ENCODE data around the gene RASAL1.

The RASAL1 gene

DNA sequence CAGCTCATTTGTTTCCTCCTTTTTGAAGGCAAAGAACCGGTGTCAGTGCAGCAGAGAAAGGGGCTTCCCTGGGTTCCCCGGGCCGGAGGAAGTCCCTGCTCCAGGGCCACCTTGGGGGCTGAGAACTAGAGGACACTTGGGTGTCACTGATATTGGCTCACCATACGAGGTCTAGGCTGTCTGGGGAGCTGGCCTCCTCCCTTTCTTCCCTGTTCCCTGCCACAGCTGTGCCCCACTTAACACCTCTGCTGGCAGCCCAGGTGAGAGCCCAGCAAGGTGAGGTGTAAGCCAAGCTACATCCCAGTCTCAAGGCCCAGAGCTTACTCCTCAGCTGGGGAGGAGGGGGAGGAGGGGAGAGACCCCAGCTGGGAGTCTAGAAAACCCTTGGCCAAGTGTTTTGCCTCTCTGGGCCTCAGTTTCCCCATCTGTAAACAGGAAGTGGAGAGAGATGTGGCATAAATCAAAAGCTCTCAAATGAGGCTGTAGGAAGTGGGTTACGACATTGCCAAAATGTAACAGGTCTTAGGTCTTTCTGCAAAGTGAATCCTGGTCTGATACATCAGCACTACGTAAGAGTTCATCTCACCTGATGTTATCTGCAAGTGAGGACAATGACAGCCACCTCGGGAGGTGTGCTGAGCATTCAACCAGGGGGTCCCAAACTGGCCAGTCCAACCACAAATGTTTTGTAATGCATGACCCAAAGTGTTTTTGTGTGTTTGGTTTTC is 25.5 kb downstream of the RASAL1 start:
- TF ChIP-seq TAF1 (IDR thresholded peaks at IDR 0.05; ENCODE audit: borderline replicate concordance, insufficient read depth, low read length) = no peak
- TF ChIP-seq POLR2AphosphoS5 (IDR thresholded peaks at IDR 0.05; ENCODE audit: low read depth, low read length) = no peak
- no peak for TF ChIP-seq FOXP2 (optimal IDR thresholded peaks at IDR 0.05; ENCODE audit: borderline replicate concordance, extremely low read depth, extremely low read length, insufficient read depth)
- TF ChIP-seq, protein P1, sequence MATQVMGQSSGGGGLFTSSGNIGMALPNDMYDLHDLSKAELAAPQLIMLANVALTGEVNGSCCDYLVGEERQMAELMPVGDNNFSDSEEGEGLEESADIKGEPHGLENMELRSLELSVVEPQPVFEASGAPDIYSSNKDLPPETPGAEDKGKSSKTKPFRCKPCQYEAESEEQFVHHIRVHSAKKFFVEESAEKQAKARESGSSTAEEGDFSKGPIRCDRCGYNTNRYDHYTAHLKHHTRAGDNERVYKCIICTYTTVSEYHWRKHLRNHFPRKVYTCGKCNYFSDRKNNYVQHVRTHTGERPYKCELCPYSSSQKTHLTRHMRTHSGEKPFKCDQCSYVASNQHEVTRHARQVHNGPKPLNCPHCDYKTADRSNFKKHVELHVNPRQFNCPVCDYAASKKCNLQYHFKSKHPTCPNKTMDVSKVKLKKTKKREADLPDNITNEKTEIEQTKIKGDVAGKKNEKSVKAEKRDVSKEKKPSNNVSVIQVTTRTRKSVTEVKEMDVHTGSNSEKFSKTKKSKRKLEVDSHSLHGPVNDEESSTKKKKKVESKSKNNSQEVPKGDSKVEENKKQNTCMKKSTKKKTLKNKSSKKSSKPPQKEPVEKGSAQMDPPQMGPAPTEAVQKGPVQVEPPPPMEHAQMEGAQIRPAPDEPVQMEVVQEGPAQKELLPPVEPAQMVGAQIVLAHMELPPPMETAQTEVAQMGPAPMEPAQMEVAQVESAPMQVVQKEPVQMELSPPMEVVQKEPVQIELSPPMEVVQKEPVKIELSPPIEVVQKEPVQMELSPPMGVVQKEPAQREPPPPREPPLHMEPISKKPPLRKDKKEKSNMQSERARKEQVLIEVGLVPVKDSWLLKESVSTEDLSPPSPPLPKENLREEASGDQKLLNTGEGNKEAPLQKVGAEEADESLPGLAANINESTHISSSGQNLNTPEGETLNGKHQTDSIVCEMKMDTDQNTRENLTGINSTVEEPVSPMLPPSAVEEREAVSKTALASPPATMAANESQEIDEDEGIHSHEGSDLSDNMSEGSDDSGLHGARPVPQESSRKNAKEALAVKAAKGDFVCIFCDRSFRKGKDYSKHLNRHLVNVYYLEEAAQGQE (IDR thresholded peaks at IDR 0.05; ENCODE audit: insufficient read depth in 1 of 2, low read depth in 2 of 2, low read length in 2 of 2) = no peak
- TF ChIP-seq SIN3A (IDR thresholded peaks at IDR 0.05; ENCODE audit: borderline replicate concordance, insufficient read depth, low read length) = no peak

DNA sequence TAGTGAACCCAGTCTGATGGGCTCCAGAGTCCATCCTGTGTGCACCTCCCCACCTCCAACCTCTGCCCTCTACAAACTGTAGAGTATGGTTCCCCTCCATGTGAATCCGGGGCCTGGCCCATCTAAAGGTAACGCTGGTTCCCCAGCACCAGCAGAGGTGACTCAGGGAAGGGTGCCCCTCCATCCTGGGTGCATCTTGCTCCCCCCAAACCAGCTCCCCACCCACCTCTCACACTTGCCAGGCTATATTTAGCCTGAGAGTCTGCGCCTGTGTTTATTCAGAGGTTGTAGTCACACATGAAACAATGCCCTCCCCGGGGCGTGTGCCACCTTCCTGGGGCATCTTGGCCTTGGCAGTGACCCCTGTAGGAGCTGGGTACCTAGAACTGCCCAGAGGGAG is 26.2 kb downstream of the RASAL1 start:
- TF ChIP-seq FOXP2 (optimal IDR thresholded peaks at IDR 0.05; ENCODE audit: borderline replicate concordance, extremely low read depth, extremely low read length, insufficient read depth) (no peak), TAF1 (IDR thresholded peaks at IDR 0.05; ENCODE audit: borderline replicate concordance, insufficient read depth, low read length) (no peak), POLR2AphosphoS5 (IDR thresholded peaks at IDR 0.05; ENCODE audit: low read depth, low read length) (no peak), SIN3A (IDR thresholded peaks at IDR 0.05; ENCODE audit: borderline replicate concordance, insufficient read depth, low read length) (no peak)
- TF ChIP-seq, protein P1 (IDR thresholded peaks at IDR 0.05; ENCODE audit: insufficient read depth in 1 of 2, low read depth in 2 of 2, low read length in 2 of 2) = no peak

- TF ChIP-seq FOXP2 (optimal IDR thresholded peaks at IDR 0.05; ENCODE audit: borderline replicate concordance, extremely low read depth, extremely low read length, insufficient read depth) (no peak), SIN3A (IDR thresholded peaks at IDR 0.05; ENCODE audit: borderline replicate concordance, insufficient read depth, low read length) (no peak)
- TF ChIP-seq, protein P1 (IDR thresholded peaks at IDR 0.05; ENCODE audit: insufficient read depth in 1 of 2, low read depth in 2 of 2, low read length in 2 of 2) = no peak
Observed at GRCh38 chr12:113108308-113108707, 27.3 kb downstream of the RASAL1 start.

- TF ChIP-seq POLR2AphosphoS5 (IDR thresholded peaks at IDR 0.05; ENCODE audit: low read depth, low read length) (no peak), TAF1 (IDR thresholded peaks at IDR 0.05; ENCODE audit: borderline replicate concordance, insufficient read depth, low read length) (no peak), FOXP2 (optimal IDR thresholded peaks at IDR 0.05; ENCODE audit: borderline replicate concordance, extremely low read depth, extremely low read length, insufficient read depth) (no peak), SIN3A (IDR thresholded peaks at IDR 0.05; ENCODE audit: borderline replicate concordance, insufficient read depth, low read length) (no peak)
- TF ChIP-seq, protein P1 (IDR thresholded peaks at IDR 0.05; ENCODE audit: insufficient read depth in 1 of 2, low read depth in 2 of 2, low read length in 2 of 2) = no peak
Observed at GRCh38 chr12:113106361-113106760, 29.2 kb downstream of the RASAL1 start.

Measured in PFSK-1 (cell line).